Esophagus muscularis mucosa (tissue), 4 donors: ENCODE measurements around the gene C1orf167. TPM values are rescaled to one million over a fixed set of nuclear protein-coding genes. Genes with fewer than 3 reads are reported as not detected.

Experiments
- DNase-seq: peaks from one replicate; pipeline ENCODE4 v3.0.0-alpha.2; 2017; ENCODE audit errors: extremely low spot score
- H3K27ac ChIP-seq, 4 donors: fragments of 200-600 bp; sonication (generic); replicated peaks in 1 of 4; 1 replicate in 3 of 4; 2 replicates in 1 of 4; pipeline ENCODE4 v1.5.1; 2016 to 2019; ENCODE audit warnings: mild to moderate bottlenecking in 1 of 4
- H3K27me3 ChIP-seq, 4 donors: fragments of 200-600 bp; sonication (generic); one replicate each; pipeline versions ENCODE4 v1.5.1 to v1.6.0; 2016 to 2019
- H3K36me3 ChIP-seq, 4 donors: fragments of 200-600 bp; sonication (generic); one replicate each; pipeline ENCODE4 v1.5.1; 2016 to 2019
- H3K4me1 ChIP-seq, 4 donors: fragments of 200-600 bp; sonication (generic); one replicate each; pipeline ENCODE4 v1.5.1; 2016 to 2019
- H3K4me3 ChIP-seq, 4 donors: fragments of 200-600 bp; sonication (generic); 1 replicate in 2 of 4; 2 replicates in 2 of 4; pipeline ENCODE4 v1.5.1; 2016 to 2019; ENCODE audit warnings: mild to moderate bottlenecking in 4 of 4, moderate library complexity in 1 of 4
- H3K9me3 ChIP-seq, 4 donors: fragments of 200-600 bp; sonication (generic); 1 replicate in 3 of 4; 2 replicates in 1 of 4; pipeline ENCODE4 v1.5.1; 2016 to 2019
- CTCF ChIP-seq, 3 experiments: fragments of 200-600 bp in 2 of 3; fragments of 450-650 bp in 1 of 3; sonication (generic) in 2 of 3; IDR thresholded peaks; one replicate each; pipeline ENCODE4 v1.5.1; 2017 to 2019; ENCODE audit warnings: antibody characterized with exemption in 3 of 3, mild to moderate bottlenecking in 2 of 3, moderate library complexity in 1 of 3
- EP300 ChIP-seq: sonication (generic); formaldehyde crosslinking; IDR thresholded peaks from one replicate; pipeline ENCODE4 v1.6.1; 2017; ENCODE audit warnings: antibody characterized with exemption
- POLR2A ChIP-seq: fragments of 450-650 bp; IDR thresholded peaks from one replicate; pipeline ENCODE4 v1.6.1; 2017; ENCODE audit warnings: antibody characterized with exemption, moderate library complexity, mild to moderate bottlenecking, low read depth
- POLR2AphosphoS5 ChIP-seq, 2 donors: sonication (generic); formaldehyde crosslinking; IDR thresholded peaks; one replicate each; pipeline ENCODE4 v1.6.1; 2017; ENCODE audit warnings: antibody characterized with exemption in 2 of 2
- WGBS: methylation state at CpG from one replicate; pipeline ENCODE4 v1.1.5; 2018; 5-methylcytosine and 5-hydroxymethylcytosine counted together
- intact Hi-C: fragments of 100-400 bp; cut with DNase I; formaldehyde crosslinking; loops from one replicate; pipeline ENCODE4 v1.15.1; 2023
- total RNA-seq, 4 donors: library from RNA; depleted of rRNA; stranded (reverse); fragments of >200 nt; gene quantifications; one replicate each; pipeline versions ENCODE4 v1.1.0 to v1.2.1, GENCODE V29; 2016

The C1orf167 gene
- total RNA-seq, 4 donors from 2014 or later: 2.3 to 4.3 TPM; not detected in 2

DNA sequence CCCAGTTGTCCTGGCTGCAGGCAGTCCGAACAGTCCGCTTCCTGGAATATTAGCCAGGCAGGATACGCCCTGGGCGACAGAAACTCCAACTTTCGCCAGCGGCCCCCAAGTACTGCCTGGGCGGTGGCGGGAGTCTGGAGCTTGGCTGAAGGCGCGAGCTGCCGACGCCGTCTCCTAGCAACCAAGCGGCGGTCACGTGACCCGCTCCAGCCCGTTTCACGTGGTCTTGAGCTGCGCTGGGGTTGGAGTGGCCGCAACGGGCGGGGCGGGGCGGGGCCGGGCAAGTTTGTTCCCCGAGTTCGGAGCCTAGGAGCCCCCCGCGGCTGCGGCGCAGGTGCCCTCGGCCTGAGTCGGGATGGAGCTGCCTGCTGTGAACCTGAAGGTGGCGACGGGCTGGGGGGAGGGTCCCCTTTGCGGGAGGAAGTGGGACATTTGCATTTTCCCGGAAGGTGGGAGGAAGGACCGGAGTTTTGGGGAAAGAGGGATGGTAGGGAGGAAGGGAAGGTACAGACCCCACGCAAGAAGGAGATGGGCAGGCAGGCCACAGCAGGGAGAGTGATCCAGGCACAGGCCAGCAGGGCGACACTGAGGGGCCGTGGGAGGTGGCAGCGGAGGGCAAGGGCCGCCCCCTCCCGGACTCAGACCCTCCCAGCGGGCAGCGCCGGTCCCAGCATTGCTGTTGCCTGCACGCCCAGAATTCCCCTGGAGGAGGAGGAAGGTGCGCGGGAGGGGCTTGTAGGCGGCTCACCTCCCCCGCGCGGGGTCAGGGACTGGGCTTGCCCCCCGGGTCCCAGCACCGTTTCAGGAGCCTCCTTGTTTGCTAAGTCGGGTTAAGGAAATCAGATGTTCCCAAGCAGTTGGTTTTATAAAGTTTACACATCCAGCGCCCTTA is 25.9 kb upstream of the C1orf167 start, which contains the start of gene AGTRAP:
AGTRAP (plus strand) TSS at position 283 of the 892 bp plus-strand sequence; CDS start at position 356, 73 bp downstream.
- DNase-seq: peak; percentile 100
- intact Hi-C loops: loop anchor here (5.0 kb wide), 1 partner anchor 51 kb away; no protein-coding TSS in a partner anchor
- peak within 1 kb of the TSS; percentile 86 to 92 (median 86) for H3K27ac ChIP-seq
- no peaks in the 10 kb centered on the region for H3K9me3 ChIP-seq
- no peaks in the 10 kb centered on the region for H3K36me3 ChIP-seq
- no peaks in the 10 kb centered on the region for H3K27me3 ChIP-seq
- H3K4me3 ChIP-seq: peak within 1 kb of the TSS; percentile 76 to 95 (median 80)
- peaks cover 31 to 65% (median 62%) of the 10 kb centered on the region in 4 donors for H3K4me1 ChIP-seq
- TF ChIP-seq POLR2A (peak; percentile 72), EP300 (no peak), POLR2AphosphoS5 (IDR thresholded peaks at IDR 0.05) (peak; percentile 87 to 88), CTCF (IDR thresholded peaks at IDR 0.05) (peak in 1 of 3 experiments; percentile 6)
- under 1% methylated on average over 32 of the region's 59 CpGs for WGBS

DNA sequence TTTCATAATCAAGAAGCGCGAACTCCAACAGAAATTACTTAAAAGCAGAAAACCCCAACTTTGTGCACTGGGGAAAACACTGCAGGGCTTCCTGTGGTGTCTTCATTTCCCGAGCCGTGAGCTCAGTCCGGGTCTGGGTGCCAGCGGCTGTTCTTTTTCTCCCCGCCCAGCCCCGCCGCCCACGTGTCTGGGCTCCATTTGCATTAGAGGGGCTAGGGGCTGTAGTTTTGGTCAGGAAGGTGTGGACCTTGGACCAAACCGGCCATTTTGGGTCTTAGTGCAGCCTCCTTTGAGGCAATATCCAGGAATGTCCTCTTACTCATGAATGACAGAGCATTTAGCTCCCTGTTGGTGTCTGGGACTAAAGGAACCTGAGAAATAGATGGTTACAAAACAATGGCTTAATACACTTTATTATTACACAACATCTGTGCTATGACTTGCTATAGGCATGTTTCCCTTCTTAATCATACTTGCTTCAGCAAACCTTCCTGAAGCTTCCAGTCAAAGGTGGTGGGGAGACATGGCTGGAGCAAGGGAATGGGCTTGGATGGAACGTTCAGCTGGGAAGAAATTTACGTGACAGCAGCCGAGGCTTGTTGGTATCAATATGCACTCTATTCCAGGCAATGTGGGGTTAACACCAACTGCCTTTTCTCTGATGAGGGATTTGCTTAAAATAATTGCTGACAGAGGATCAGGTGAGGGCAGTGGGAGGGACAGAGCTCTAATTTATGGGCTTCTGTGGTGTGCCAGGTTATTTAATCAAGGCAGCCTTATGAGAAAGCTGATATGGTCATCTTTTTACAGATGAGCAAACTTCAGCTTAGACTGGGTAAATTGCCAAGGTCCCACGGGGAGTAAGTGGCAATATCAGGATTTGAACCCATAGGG is 25.0 kb upstream of the C1orf167 start:
- H3K36me3 ChIP-seq: no peaks in the 10 kb centered on the region
- H3K27ac ChIP-seq: peak overlapping the region; percentile 86 to 92 (median 86)
- DNase-seq: peak; percentile 94
- H3K4me1 ChIP-seq: peaks cover 26 to 61% (median 59%) of the 10 kb centered on the region in 4 donors
- H3K4me3 ChIP-seq: peak overlapping the region; percentile 76 to 95 (median 80)
- no peaks in the 10 kb centered on the region for H3K9me3 ChIP-seq
- no peaks in the 10 kb centered on the region for H3K27me3 ChIP-seq
- 15% methylated on average over 14 of the region's 15 CpGs for WGBS
- TF ChIP-seq EP300: no peak
- TF ChIP-seq POLR2AphosphoS5 (IDR thresholded peaks at IDR 0.05): peak; percentile 6 to 81
- intact Hi-C loops: loop anchor here (5.0 kb wide), 1 partner anchor 50 kb away; no protein-coding TSS in a partner anchor

GRCh38 chr1:11738096-11738495 is 23.9 kb upstream of the C1orf167 start:
- H3K4me1 ChIP-seq: peaks cover 17 to 58% (median 55%) of the 10 kb centered on the region in 4 donors
- peak overlapping the region in 1 of 4 donors; percentile 86 for H3K27ac ChIP-seq
- 47% methylated on average over 2 of the region's 2 CpGs for WGBS
- no peak for TF ChIP-seq POLR2AphosphoS5 (IDR thresholded peaks at IDR 0.05)
- no peak for TF ChIP-seq EP300
- TF ChIP-seq CTCF (IDR thresholded peaks at IDR 0.05): no peak
- no peak for TF ChIP-seq POLR2A
- no peaks in the 10 kb centered on the region for H3K36me3 ChIP-seq
- DNase-seq: no peak
- H3K4me3 ChIP-seq: no peak overlapping the region
- intact Hi-C loops: loop anchor here (5.0 kb wide), 1 partner anchor 49 kb away; no protein-coding TSS in a partner anchor
- no peaks in the 10 kb centered on the region for H3K9me3 ChIP-seq
- no peaks in the 10 kb centered on the region for H3K27me3 ChIP-seq

GRCh38 chr1:11738783-11739182 is 23.2 kb upstream of the C1orf167 start:
- DNase-seq: no peak
- H3K27ac ChIP-seq: no peak overlapping the region
- peaks cover 17 to 57% (median 54%) of the 10 kb centered on the region in 4 donors for H3K4me1 ChIP-seq
- WGBS: 82% methylated on average over 6 of the region's 6 CpGs
- H3K27me3 ChIP-seq: no peaks in the 10 kb centered on the region
- TF ChIP-seq EP300 (no peak), POLR2AphosphoS5 (IDR thresholded peaks at IDR 0.05) (no peak), POLR2A (no peak), CTCF (IDR thresholded peaks at IDR 0.05) (no peak)
- no peaks in the 10 kb centered on the region for H3K36me3 ChIP-seq
- H3K9me3 ChIP-seq: no peaks in the 10 kb centered on the region
- intact Hi-C loops: loop anchor here (5.0 kb wide), 1 partner anchor 49 kb away; no protein-coding TSS in a partner anchor
- H3K4me3 ChIP-seq: no peak overlapping the region
